ENCODE results near the gene PDE4B.

DNA sequence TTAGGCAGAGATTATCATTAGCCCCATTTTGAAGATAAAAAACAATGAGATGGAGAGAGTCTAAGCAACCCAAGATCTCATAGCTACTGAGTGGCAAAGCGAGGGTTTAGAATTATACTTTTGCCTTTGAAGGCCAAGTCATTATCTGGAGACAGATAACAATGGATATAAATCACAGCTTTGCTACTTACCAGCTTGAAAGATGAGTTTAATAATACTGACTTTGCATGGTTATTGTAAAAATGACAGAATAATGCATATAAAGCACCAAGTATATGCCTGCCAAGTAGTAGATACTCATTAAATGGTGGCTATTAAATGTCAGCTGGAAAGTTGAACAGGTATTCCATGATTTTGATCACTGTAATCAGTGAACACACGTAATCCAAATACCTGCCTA is 499.6 kb downstream of the PDE4B start:
- TF ChIP-seq POLR2AphosphoS5 (IDR thresholded peaks at IDR 0.05) = no peak
- no peak for TF ChIP-seq CTCF (IDR thresholded peaks at IDR 0.05)

Data from esophagus muscularis mucosa (tissue), 3 donors.